ENCODE data around the gene ZBTB39.
"Not testable (repeated sequence)": the region's sequence is repeated elsewhere in the genome, so short reads cannot be mapped to it uniquely, and the experiment has no call there.

Gene ZBTB39

GRCh38 chr12:57005980-57006808 lies at the start of gene ZBTB39:
TSS of gene ZBTB39 (minus strand) at chr12:57006546. CDS start at chr12:57004917, 1,629 bp downstream.
- DNase-seq (ENCODE audit: low read depth) = no peak
- H3K4me3 ChIP-seq (ENCODE audit: low read depth, low read length) = peak within 1 kb of the TSS; percentile 82

GRCh38 chr12:57055824-57056223 lies 49.5 kb upstream of the ZBTB39 start:
- no peak overlapping the region for H3K4me3 ChIP-seq (ENCODE audit: low read depth, low read length)

GRCh38 chr12:57053901-57054300 lies 47.6 kb upstream of the ZBTB39 start:
- DNase-seq (ENCODE audit: low read depth); H3K4me3 ChIP-seq (ENCODE audit: low read depth, low read length): not testable (repeated sequence)

More at GRCh38 chr12:57055824-57056223, 49.5 kb upstream of the ZBTB39 start:
- DNase-seq (ENCODE audit: low read depth) = no peak

GRCh38 chr12:57053146-57053545 lies 46.8 kb upstream of the ZBTB39 start:
- not testable (repeated sequence) for DNase-seq (ENCODE audit: low read depth); H3K4me3 ChIP-seq (ENCODE audit: low read depth, low read length)

DNA sequence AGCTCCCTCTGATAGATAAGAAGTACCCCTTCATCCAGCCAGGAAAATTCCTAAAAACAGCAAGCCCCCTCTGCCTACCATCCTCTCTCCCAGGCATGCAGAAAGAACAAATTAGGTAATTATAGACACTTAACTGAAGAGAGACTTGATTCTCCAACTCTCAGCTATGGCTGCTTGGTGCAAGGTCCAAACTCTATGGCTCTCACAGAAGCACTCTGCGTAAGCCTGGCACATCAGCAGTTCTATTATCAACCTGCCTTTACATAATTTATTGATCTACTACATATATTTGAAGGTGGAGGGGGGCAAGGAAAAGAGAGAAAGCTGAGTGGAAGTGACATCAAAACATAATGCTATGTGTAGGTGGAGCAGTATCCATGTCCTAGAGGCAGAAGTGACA lies 44.7 kb upstream of the ZBTB39 start:
- no peak overlapping the region for H3K4me3 ChIP-seq (ENCODE audit: low read depth, low read length)
- DNase-seq (ENCODE audit: low read depth) = no peak

- H3K4me3 ChIP-seq (ENCODE audit: low read depth, low read length) = no peak within 1 kb of the TSS
- DNase-seq (ENCODE audit: low read depth) = no peak
Observed at GRCh38 chr12:57049890-57050289, 43.5 kb upstream of the ZBTB39 start, which contains the start of gene MYO1A. TSS of gene MYO1A (minus strand) at chr12:57050129. CDS start at chr12:57048323, 1,806 bp downstream.

- no peak for DNase-seq (ENCODE audit: low read depth)
- no peak overlapping the region for H3K4me3 ChIP-seq (ENCODE audit: low read depth, low read length)
Observed at GRCh38 chr12:57049119-57049446, 42.7 kb upstream of the ZBTB39 start.

DNA sequence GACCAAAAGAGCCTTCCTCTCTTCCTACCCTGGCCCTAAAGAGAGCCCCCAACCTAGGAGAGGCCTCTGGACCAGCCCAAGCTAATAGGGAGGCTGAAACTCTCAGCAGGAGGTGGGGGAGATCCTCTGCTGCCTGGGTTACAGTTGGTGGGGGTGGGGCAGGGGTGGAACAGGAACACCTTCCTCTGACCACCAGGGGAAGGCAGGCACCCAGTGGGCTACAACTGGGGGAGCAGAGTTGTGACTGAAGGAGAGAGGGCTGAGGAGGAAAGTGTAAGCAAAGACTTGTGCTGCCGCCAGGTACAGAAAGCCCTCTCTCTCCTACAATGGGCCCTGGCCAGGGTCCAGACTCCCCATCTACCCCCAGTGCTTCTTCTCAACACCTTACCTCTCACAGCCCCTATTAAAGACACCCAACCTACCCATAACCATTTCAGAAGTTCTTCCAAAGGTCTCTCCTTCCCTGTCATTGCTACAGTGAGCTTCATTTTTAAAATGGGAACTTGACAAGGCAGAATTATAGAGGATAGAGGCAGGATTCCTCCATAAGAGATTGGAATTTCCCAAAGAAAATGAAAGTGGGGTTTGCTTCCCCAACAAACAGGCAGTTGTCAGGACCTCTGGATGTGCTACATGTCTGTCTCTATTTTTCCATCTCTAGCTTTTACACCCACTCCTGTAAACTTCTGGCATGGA lies 42.2 kb upstream of the ZBTB39 start:
- H3K4me3 ChIP-seq (ENCODE audit: low read depth, low read length) = no peak overlapping the region
- DNase-seq (ENCODE audit: low read depth) = no peak

GRCh38 chr12:57047981-57048380 lies 41.6 kb upstream of the ZBTB39 start:
- no peak for DNase-seq (ENCODE audit: low read depth)
- no peak overlapping the region for H3K4me3 ChIP-seq (ENCODE audit: low read depth, low read length)

- no peak for DNase-seq (ENCODE audit: low read depth)
- H3K4me3 ChIP-seq (ENCODE audit: low read depth, low read length) = no peak overlapping the region
Observed at GRCh38 chr12:57046947-57047890, 40.9 kb upstream of the ZBTB39 start.

DNA sequence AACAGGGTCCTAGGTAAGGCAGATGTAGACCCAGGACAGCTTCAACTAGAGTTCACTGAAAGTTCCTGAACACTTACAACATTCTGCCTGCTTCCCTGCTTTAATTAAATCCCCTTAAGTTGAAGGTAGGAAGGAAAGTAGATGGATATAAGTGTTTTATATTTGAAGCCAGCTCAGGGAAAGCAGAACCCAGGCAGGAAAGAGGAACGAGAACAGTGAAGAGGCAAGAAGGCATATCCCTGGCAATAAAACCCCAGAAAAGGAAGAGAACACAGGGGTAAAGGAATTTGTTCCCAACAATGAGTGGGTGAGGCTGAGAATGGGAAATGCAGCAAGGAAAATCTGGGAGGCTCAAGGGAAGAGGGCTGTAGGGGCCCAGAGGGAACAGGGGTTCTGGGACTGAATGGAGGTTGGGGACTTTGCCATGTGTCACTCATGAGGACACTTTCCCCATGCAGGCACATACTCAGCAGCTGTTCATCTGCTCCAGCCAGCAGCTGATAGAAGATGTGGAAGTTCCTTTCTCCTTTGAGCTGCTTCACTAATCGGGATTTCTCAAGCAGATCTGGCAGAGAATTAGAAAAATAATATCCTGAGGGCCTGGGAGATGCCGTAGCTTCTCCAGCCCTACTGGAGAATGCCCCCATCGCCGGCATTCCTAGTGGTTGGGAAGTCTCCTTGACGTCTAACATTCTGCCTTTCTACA lies 39.9 kb upstream of the ZBTB39 start:
- no peak overlapping the region for H3K4me3 ChIP-seq (ENCODE audit: low read depth, low read length)
- no peak for DNase-seq (ENCODE audit: low read depth)

DNA sequence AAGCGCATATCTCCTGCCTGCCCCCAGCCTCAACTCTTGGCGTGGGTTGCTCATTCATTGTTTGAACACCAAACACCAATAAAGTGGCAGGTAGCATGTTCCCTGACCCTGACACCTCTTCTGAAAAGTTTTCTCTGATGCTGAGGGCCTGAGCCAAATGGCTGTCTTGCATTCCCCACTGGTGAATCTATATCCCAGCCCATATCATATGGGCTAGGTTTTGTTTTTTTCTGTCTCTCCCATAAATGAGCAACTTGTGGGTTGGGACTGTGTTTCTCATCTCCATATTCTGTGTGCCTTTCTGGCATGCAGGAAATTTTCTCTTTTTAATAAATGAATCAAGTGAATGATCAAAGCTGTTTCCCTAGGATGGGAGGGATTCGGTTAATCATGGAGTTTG lies 38.5 kb upstream of the ZBTB39 start:
- no peak for DNase-seq (ENCODE audit: low read depth)
- no peak overlapping the region for H3K4me3 ChIP-seq (ENCODE audit: low read depth, low read length)

GRCh38 chr12:57044468-57044867 lies 38.1 kb upstream of the ZBTB39 start:
- H3K4me3 ChIP-seq (ENCODE audit: low read depth, low read length) = no peak overlapping the region
- no peak for DNase-seq (ENCODE audit: low read depth)

GRCh38 chr12:57042695-57043094 lies 36.3 kb upstream of the ZBTB39 start:
- no peak overlapping the region for H3K4me3 ChIP-seq (ENCODE audit: low read depth, low read length)
- no peak for DNase-seq (ENCODE audit: low read depth)

GRCh38 chr12:57040750-57041149 lies 34.4 kb upstream of the ZBTB39 start:
- DNase-seq (ENCODE audit: low read depth) = no peak
- no peak overlapping the region for H3K4me3 ChIP-seq (ENCODE audit: low read depth, low read length)

DNA sequence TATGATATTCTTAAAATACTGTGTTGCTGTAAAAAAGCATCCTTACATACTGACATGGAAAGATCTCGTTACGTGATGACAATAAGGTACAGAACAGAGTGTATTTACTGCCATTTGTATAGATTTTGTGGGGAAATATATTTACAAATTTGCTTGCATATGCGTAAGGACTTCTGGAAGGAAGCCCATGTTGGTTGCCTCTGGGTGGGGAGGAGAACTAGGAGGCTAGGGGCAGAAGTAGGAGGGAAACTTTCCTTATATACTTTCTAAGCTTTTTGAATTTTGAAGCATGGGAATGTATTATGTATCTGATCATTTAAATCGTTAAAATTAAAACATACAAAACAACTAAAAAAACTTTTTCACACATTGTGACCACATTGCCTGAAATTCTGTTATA lies 33.9 kb upstream of the ZBTB39 start:
- H3K4me3 ChIP-seq (ENCODE audit: low read depth, low read length) = no peak overlapping the region
- no peak for DNase-seq (ENCODE audit: low read depth)

DNA sequence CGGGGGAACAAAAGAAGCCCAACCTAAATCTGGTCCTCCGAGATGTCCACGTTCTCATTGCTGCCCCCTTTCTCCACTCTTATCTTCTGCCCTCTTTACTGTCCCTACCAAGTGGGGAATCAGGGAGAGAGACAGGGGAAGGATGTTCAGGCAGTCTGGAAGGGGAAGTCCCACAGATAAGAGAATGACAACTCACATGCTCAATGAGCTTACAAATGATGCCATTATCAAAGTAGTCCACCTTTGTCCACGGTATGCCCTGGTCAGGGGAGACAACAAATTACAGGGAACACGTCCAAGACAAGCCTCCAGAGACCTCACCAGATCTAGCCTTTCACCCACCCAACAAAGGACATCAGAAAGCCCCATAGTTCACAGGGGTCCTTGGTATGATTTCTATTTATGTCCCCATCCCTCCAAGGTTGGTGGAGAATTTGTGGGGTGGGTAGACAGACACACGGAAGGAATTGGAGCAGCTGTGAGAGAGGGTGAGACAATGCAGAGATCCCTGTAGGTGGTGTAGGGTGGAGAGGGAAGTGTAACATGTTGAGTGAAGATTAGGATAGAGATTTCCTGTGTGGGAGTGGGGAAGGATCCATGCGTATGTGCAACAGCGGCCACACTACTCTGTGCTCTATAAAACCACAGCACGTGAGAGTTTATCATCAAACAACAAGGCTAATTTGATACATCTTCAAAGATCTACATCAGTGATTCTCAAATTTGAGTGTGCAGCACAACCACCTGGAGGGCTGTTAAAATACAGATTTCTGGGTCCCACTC lies 32.9 kb upstream of the ZBTB39 start:
- H3K4me3 ChIP-seq (ENCODE audit: low read depth, low read length) = no peak overlapping the region
- DNase-seq (ENCODE audit: low read depth) = no peak

GRCh38 chr12:57037264-57037663 lies 30.9 kb upstream of the ZBTB39 start:
- DNase-seq (ENCODE audit: low read depth) = no peak
- no peak overlapping the region for H3K4me3 ChIP-seq (ENCODE audit: low read depth, low read length)

Data from skeletal muscle cell (primary cell).